HepG2 (cell line): ENCODE results near the gene TPRN. TPM values are rescaled to one million over a fixed set of nuclear protein-coding genes. Genes with fewer than 3 reads are reported as not detected.

ENCODE experiments used
- ASH2L ChIP-seq: fragments of 300-600, 200-600 bp; sonication (generic); IDR thresholded peaks from 2 replicates; pipeline ENCODE4 v1.7.0; 2017; ENCODE audit warnings: low read depth, mild to moderate bottlenecking, moderate library complexity, mixed read lengths, low read length; ENCODE audit not compliant: insufficient read length
- FOSL2 ChIP-seq: sonication (generic); formaldehyde crosslinking; IDR thresholded peaks from 2 replicates; pipeline ENCODE4 v1.4.0; 2020; ENCODE audit warnings: missing genetic modification reagents
- HNF4A ChIP-seq: sonication (generic); formaldehyde crosslinking; IDR thresholded peaks from 2 replicates; pipeline ENCODE4 v1.4.0; 2020; ENCODE audit warnings: missing genetic modification reagents
- LCORL ChIP-seq, 2 experiments: fragments of 450-650 bp in 1 of 2; sonication (generic) in 1 of 2; formaldehyde crosslinking in 1 of 2; IDR thresholded peaks; 2 replicates each; pipeline versions ENCODE4 v1.5.0 to v1.6.1; 2017 to 2020; ENCODE audit warnings: antibody characterized with exemption in 1 of 2, missing genetic modification reagents in 1 of 2
- MIXL1 ChIP-seq: IDR thresholded peaks from 2 replicates; pipeline ENCODE4 v1.6.1; 2016
- MXI1 ChIP-seq: IDR thresholded peaks from 3 replicates; pipeline ENCODE4 v1.6.1; 2012; ENCODE audit warnings: low read depth, low read length, inconsistent platforms, borderline replicate concordance
- NFKB2 ChIP-seq: sonication (generic); formaldehyde crosslinking; IDR thresholded peaks from 2 replicates; pipeline ENCODE4 v1.4.0; 2020; ENCODE audit warnings: missing genetic modification reagents, borderline replicate concordance
- NR2F6 ChIP-seq, 2 experiments: IDR thresholded peaks; 2 replicates each; pipeline ENCODE4 v1.6.1; 2016; ENCODE audit warnings: antibody characterized with exemption in 1 of 2, mild to moderate bottlenecking in 1 of 2
- PRPF4 ChIP-seq: fragments of 200-400 bp; formaldehyde crosslinking; IDR thresholded peaks from 2 replicates; pipeline ENCODE4 v1.6.1; 2016; ENCODE audit warnings: low read length, low read depth; ENCODE audit not compliant: poor library complexity, severe bottlenecking
- REL ChIP-seq: sonication (generic); formaldehyde crosslinking; conservative IDR thresholded peaks from 2 replicates; pipeline ENCODE4 v1.8.0; 2022; ENCODE audit warnings: mild to moderate bottlenecking, missing genetic modification reagents, moderate library complexity
- ZNF138 ChIP-seq: sonication (generic); formaldehyde crosslinking; IDR thresholded peaks from 2 replicates; pipeline ENCODE4 v1.5.0; 2020; ENCODE audit warnings: mild to moderate bottlenecking, low read depth, missing genetic modification reagents
- ZNF441 ChIP-seq: sonication (generic); formaldehyde crosslinking; IDR thresholded peaks from 2 replicates; pipeline ENCODE4 v1.7.0; 2021; ENCODE audit warnings: missing genetic modification reagents, borderline replicate concordance
- ZNF670 ChIP-seq: sonication (generic); formaldehyde crosslinking; IDR thresholded peaks from 2 replicates; pipeline ENCODE4 v1.8.0; 2022; ENCODE audit warnings: mild to moderate bottlenecking, missing genetic modification reagents, borderline replicate concordance
- ZNF883 ChIP-seq: sonication (generic); formaldehyde crosslinking; IDR thresholded peaks from 2 replicates; pipeline ENCODE4 v1.5.1; 2020; ENCODE audit warnings: mild to moderate bottlenecking, missing genetic modification reagents; ENCODE audit errors: not compliant biosample characterization
- ZSCAN22 ChIP-seq: sonication (generic); formaldehyde crosslinking; IDR thresholded peaks from 2 replicates; pipeline ENCODE4 v1.4.0; 2020; ENCODE audit warnings: mild to moderate bottlenecking, missing genetic modification reagents
- polyA plus RNA-seq, 8 experiments: library from polyadenylated mRNA; depleted of rRNA in 3 of 8; stranded (reverse) in 7 of 8; unstranded in 1 of 8; fragments of >200 nt; fragmentation: Illumina TruSeq in 4 of 8; extraction: Trizol in 4 of 8; gene quantifications; 2 replicates each; pipeline versions ENCODE4 v1.2.1 to v1.2.3, GENCODE V29; 2011 to 2016; ENCODE audit warnings: low read depth in 4 of 8, missing spikeins in 1 of 8, mixed read lengths in 1 of 8; ENCODE audit not compliant: insufficient read depth in 1 of 8
- total RNA-seq, 5 experiments: library from RNA; depleted of rRNA; stranded (reverse); fragments of >200 nt; fragmentation: Illumina TruSeq; extraction: Trizol; gene quantifications; 2 replicates each; pipeline ENCODE4 v1.2.3, GENCODE V29; 2016; ENCODE audit warnings: low read depth in 1 of 5
- TF ChIP-seq, protein P1 (sequence below): sonication (generic); formaldehyde crosslinking; IDR thresholded peaks from 2 replicates; pipeline ENCODE4 v1.8.0; 2022; ENCODE audit warnings: missing genetic modification reagents, mild to moderate bottlenecking, moderate library complexity, borderline replicate concordance
- TF ChIP-seq, protein P2 (sequence below): IDR thresholded peaks from 2 replicates; pipeline ENCODE4 v1.6.1; 2012; ENCODE audit warnings: inconsistent platforms
- TF ChIP-seq, protein P3 (sequence below): sonication (generic); formaldehyde crosslinking; IDR thresholded peaks from 2 replicates; pipeline ENCODE4 v1.5.0; 2020; ENCODE audit warnings: mild to moderate bottlenecking, missing genetic modification reagents
- TF ChIP-seq, protein P4 (sequence below): IDR thresholded peaks from 2 replicates; pipeline ENCODE4 v1.6.1; 2016; ENCODE audit warnings: missing compliant biosample characterization, missing genetic modification reagents, borderline replicate concordance
- TF ChIP-seq, protein P5 (sequence below): IDR thresholded peaks from 2 replicates; pipeline ENCODE4 v1.6.1; 2016; ENCODE audit warnings: low read depth, borderline replicate concordance
- TF ChIP-seq, protein P6 (sequence below): sonication (generic); formaldehyde crosslinking; IDR thresholded peaks from 2 replicates; pipeline ENCODE4 v1.4.0; 2020; ENCODE audit warnings: missing genetic modification reagents, borderline replicate concordance

The TPRN gene
- total and polyA plus RNA-seq, 2 of the 13 experiments (the other 11 are each of a cell fraction or from before 2014, with no cell fraction given) = 10.1 to 19.2 TPM

DNA sequence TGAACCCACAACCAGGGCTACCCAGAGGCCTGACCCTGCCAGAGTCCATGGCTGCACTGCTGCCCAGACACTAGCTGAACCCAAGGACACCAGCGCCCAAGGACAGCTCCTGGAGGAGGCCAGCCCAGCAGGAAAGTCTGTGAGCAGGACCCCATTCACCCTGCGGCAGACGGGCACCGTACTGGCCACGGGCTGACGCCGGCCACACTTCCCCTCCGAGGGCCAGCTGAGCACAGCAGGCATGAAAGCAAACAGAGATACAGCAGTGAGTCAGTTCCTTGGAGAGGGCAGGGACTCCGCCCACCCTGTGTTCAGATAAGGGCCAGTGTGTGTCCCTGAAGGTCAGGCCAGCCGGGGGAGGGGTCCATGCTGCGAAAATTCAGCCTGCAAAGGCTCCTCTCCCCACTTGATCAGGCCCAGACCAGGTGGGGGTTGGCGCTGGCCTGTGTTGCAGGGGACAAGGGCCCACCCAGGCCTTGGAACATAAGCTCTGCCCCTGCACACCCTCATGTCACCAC lies 18.3 kb upstream of the TPRN start (continued):
- TF ChIP-seq MIXL1 (0 out of 2 replicates have a peak, but pooled peaks have one; percentile 18), REL (CRISPR knock-in tag) (0 out of 2 replicates have a peak, but pooled peaks have one; percentile 19), ZSCAN22 (no peak), NFKB2 (CRISPR knock-in tag) (peak; percentile 33; the same call in 1 of the 2 replicates), ZNF441 (0 out of 2 replicates have a peak, but pooled peaks have one; percentile 28), LCORL (IDR thresholded peaks at IDR 0.05) (no peak), LCORL (CRISPR knock-in tag; IDR thresholded peaks at IDR 0.05) (peak; percentile 57; the same call in 1 of the 2 replicates), ZNF883 (no peak), PRPF4 (no peak), FOSL2 (peak; percentile 96), MXI1 (peak; percentile 42; the same call in 1 of the 3 replicates), ZNF138 (CRISPR knock-in tag) (no peak), HNF4A (peak; percentile 38; the same call in 1 of the 2 replicates), ZNF670 (no peak), NR2F6 (IDR thresholded peaks at IDR 0.05) (peak; percentile 76), NR2F6 (CRISPR knock-in tag; IDR thresholded peaks at IDR 0.05) (peak; percentile 85), ASH2L (peak; percentile 19)
- TF ChIP-seq, protein P1, sequence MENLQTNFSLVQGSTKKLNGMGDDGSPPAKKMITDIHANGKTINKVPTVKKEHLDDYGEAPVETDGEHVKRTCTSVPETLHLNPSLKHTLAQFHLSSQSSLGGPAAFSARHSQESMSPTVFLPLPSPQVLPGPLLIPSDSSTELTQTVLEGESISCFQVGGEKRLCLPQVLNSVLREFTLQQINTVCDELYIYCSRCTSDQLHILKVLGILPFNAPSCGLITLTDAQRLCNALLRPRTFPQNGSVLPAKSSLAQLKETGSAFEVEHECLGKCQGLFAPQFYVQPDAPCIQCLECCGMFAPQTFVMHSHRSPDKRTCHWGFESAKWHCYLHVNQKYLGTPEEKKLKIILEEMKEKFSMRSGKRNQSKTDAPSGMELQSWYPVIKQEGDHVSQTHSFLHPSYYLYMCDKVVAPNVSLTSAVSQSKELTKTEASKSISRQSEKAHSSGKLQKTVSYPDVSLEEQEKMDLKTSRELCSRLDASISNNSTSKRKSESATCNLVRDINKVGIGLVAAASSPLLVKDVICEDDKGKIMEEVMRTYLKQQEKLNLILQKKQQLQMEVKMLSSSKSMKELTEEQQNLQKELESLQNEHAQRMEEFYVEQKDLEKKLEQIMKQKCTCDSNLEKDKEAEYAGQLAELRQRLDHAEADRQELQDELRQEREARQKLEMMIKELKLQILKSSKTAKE = peak; percentile 88
- TF ChIP-seq, protein P2, sequence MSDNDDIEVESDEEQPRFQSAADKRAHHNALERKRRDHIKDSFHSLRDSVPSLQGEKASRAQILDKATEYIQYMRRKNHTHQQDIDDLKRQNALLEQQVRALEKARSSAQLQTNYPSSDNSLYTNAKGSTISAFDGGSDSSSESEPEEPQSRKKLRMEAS = no peak
- TF ChIP-seq, protein P3, sequence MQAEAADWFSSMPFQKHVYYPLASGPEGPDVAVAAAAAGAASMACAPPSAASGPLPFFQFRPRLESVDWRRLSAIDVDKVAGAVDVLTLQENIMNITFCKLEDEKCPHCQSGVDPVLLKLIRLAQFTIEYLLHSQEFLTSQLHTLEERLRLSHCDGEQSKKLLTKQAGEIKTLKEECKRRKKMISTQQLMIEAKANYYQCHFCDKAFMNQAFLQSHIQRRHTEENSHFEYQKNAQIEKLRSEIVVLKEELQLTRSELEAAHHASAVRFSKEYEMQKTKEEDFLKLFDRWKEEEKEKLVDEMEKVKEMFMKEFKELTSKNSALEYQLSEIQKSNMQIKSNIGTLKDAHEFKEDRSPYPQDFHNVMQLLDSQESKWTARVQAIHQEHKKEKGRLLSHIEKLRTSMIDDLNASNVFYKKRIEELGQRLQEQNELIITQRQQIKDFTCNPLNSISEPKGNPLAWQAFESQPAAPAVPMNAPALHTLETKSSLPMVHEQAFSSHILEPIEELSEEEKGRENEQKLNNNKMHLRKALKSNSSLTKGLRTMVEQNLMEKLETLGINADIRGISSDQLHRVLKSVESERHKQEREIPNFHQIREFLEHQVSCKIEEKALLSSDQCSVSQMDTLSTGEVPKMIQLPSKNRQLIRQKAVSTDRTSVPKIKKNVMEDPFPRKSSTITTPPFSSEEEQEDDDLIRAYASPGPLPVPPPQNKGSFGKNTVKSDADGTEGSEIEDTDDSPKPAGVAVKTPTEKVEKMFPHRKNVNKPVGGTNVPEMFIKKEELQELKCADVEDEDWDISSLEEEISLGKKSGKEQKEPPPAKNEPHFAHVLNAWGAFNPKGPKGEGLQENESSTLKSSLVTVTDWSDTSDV (CRISPR knock-in tag) = peak; percentile 80; the same call in 1 of the 2 replicates
- TF ChIP-seq, protein P4, sequence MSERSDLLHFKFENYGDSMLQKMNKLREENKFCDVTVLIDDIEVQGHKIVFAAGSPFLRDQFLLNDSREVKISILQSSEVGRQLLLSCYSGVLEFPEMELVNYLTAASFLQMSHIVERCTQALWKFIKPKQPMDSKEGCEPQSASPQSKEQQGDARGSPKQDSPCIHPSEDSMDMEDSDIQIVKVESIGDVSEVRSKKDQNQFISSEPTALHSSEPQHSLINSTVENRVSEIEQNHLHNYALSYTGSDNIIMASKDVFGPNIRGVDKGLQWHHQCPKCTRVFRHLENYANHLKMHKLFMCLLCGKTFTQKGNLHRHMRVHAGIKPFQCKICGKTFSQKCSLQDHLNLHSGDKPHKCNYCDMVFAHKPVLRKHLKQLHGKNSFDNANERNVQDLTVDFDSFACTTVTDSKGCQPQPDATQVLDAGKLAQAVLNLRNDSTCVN (CRISPR knock-in tag) = no peak
- TF ChIP-seq, protein P5, sequence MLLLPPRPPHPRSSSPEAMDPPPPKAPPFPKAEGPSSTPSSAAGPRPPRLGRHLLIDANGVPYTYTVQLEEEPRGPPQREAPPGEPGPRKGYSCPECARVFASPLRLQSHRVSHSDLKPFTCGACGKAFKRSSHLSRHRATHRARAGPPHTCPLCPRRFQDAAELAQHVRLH (CRISPR knock-in tag) = no peak
- TF ChIP-seq, protein P6, sequence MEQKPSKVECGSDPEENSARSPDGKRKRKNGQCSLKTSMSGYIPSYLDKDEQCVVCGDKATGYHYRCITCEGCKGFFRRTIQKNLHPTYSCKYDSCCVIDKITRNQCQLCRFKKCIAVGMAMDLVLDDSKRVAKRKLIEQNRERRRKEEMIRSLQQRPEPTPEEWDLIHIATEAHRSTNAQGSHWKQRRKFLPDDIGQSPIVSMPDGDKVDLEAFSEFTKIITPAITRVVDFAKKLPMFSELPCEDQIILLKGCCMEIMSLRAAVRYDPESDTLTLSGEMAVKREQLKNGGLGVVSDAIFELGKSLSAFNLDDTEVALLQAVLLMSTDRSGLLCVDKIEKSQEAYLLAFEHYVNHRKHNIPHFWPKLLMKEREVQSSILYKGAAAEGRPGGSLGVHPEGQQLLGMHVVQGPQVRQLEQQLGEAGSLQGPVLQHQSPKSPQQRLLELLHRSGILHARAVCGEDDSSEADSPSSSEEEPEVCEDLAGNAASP (CRISPR knock-in tag) = peak; percentile 71; the same call in 1 of the 2 replicates
